B cell (primary cell): ENCODE measurements around the gene CD164. TPM values are rescaled to one million over a fixed set of nuclear protein-coding genes. Genes with fewer than 3 reads are reported as not detected.

Experiments
- ATAC-seq: fragments of 200-7000 bp; cut with Tn5 transposase; one replicate; pipeline ENCODE4 v1.10.0; 2021; ENCODE audit warnings: low read depth, mild to moderate bottlenecking, moderate number of reproducible peaks, moderate library complexity
- CTCF ChIA-PET: fragments of 350-600 bp; sonication (Branson Sonifier 250); formaldehyde crosslinking; loops from one replicate; lab custom pipeline; 2021; ENCODE audit warnings: antibody characterized with exemption, inconsistent platforms; lab: Charles Lee
- POLR2A ChIA-PET: fragments of 350-600 bp; sonication (Branson Sonifier 250); formaldehyde crosslinking; loops from one replicate; lab custom pipeline; 2021; ENCODE audit warnings: antibody characterized with exemption; lab: Charles Lee
- DNase-seq: peaks from one replicate; pipeline ENCODE4 v3.0.0; 2013
- H2AFZ ChIP-seq: 2 replicates; pipeline ENCODE4 v1.6.1; 2012; ENCODE audit warnings: mild to moderate bottlenecking, low read depth, low read length; ENCODE audit not compliant: insufficient read depth, poor library complexity, severe bottlenecking
- H3K27ac ChIP-seq, 2 donors: 1 replicate in 1 of 2; 2 replicates in 1 of 2; pipeline ENCODE4 v1.5.1; 2012 to 2013; ENCODE audit warnings: low read length in 2 of 2, mild to moderate bottlenecking in 2 of 2, moderate library complexity in 1 of 2
- H3K27me3 ChIP-seq, 4 experiments: fragments of 200-600 bp in 1 of 4; sonication (generic) in 1 of 4; replicated peaks in 1 of 4; 1 replicate in 2 of 4; 2 replicates in 2 of 4; pipeline versions ENCODE4 v1.6.1 to v1.7.0; 2013 to 2016; ENCODE audit warnings: low read length in 3 of 4, mild to moderate bottlenecking in 2 of 4, mixed read lengths in 1 of 4, moderate library complexity in 1 of 4; ENCODE audit not compliant: insufficient read depth in 4 of 4, control insufficient read depth in 3 of 4; ENCODE audit errors: control extremely low read depth in 1 of 4
- H3K36me3 ChIP-seq, 2 experiments: replicated peaks in 1 of 2; 1 replicate in 1 of 2; 2 replicates in 1 of 2; pipeline versions ENCODE4 v1.6.1 to v1.7.1; 2013; ENCODE audit warnings: low read length in 1 of 2; ENCODE audit not compliant: insufficient read depth in 2 of 2, control insufficient read depth in 1 of 2; ENCODE audit errors: control extremely low read depth in 1 of 2, extremely low read depth in 1 of 2
- H3K4me1 ChIP-seq, 2 donors: fragments of 200-600 bp in 1 of 2; sonication (generic) in 1 of 2; 1 replicate in 1 of 2; 2 replicates in 1 of 2; pipeline versions ENCODE4 v1.5.1 to v1.6.1; 2013 to 2017; ENCODE audit warnings: low read length in 2 of 2; ENCODE audit not compliant: control insufficient read depth in 2 of 2, insufficient read depth in 2 of 2
- H3K4me2 ChIP-seq: replicated peaks from 2 replicates; pipeline ENCODE3; 2012; ENCODE audit warnings: mild to moderate bottlenecking, low read depth, low read length; ENCODE audit not compliant: poor library complexity, severe bottlenecking
- H3K4me3 ChIP-seq, 5 experiments: fragments of 200-600 bp in 1 of 5; sonication (generic) in 1 of 5; 1 replicate in 3 of 5; 2 replicates in 2 of 5; pipeline versions ENCODE4 v1.5.1 to v1.7.0; 2011 to 2016; ENCODE audit warnings: low read length in 4 of 5, mild to moderate bottlenecking in 4 of 5, low read depth in 2 of 5, control low read depth in 1 of 5, moderate library complexity in 1 of 5; ENCODE audit not compliant: insufficient read depth in 1 of 5; ENCODE audit errors: control extremely low read depth in 1 of 5, extremely low read depth in 1 of 5
- H3K79me2 ChIP-seq: fragments of 200-600 bp; sonication (generic); one replicate; pipeline ENCODE4 v1.6.0; 2016; ENCODE audit warnings: low read length; ENCODE audit not compliant: control insufficient read depth, insufficient read depth
- H3K9ac ChIP-seq: fragments of 200-600 bp; sonication (generic); 2 replicates; pipeline ENCODE4 v1.6.1; 2017; ENCODE audit warnings: mild to moderate bottlenecking, low read length, moderate library complexity
- H3K9me3 ChIP-seq, 3 donors: one replicate each; pipeline versions ENCODE4 v1.6.1 to v1.7.1; 2013; ENCODE audit warnings: low read length in 2 of 3; ENCODE audit not compliant: control insufficient read depth in 2 of 3, insufficient read depth in 1 of 3; ENCODE audit errors: control extremely low read depth in 1 of 3
- H4K20me1 ChIP-seq: 2 replicates; pipeline ENCODE4 v1.6.0; 2012; ENCODE audit warnings: mild to moderate bottlenecking, low read length; ENCODE audit not compliant: insufficient read depth, control insufficient read depth, poor library complexity, severe bottlenecking
- H3K27ac Mint-ChIP-seq: one replicate; pipeline ENCODE4 v1.8.0; 2021; ENCODE audit warnings: mixed read lengths
- H3K27me3 Mint-ChIP-seq: one replicate; pipeline ENCODE4 v1.8.0; 2021; ENCODE audit warnings: mixed read lengths
- H3K4me1 Mint-ChIP-seq: one replicate; pipeline ENCODE4 v1.8.0; 2021; ENCODE audit warnings: mixed read lengths
- H3K4me3 Mint-ChIP-seq: one replicate; pipeline ENCODE4 v1.8.0; 2021; ENCODE audit warnings: mixed read lengths
- H3K9me3 Mint-ChIP-seq: one replicate; pipeline ENCODE4 v1.8.0; 2022; ENCODE audit warnings: mixed read lengths; ENCODE audit not compliant: insufficient read depth
- EZH2 ChIP-seq: IDR thresholded peaks from 2 replicates; pipeline ENCODE4 v1.6.1; 2012; ENCODE audit warnings: borderline replicate concordance, low read depth, mild to moderate bottlenecking, moderate library complexity, low read length; ENCODE audit not compliant: insufficient read depth, poor library complexity, severe bottlenecking
- WGBS: methylation state at CpG from one replicate; pipeline ENCODE4 v1.1.5; 2013; ENCODE audit warnings: missing lambda C conversion rate; ENCODE audit not compliant: insufficient coverage; 5-methylcytosine and 5-hydroxymethylcytosine counted together
- intact Hi-C: fragments of 100-400 bp; cut with micrococcal nuclease; formaldehyde crosslinking; loops from one replicate; pipeline ENCODE4 v1.10.0; 2022
- polyA minus RNA-seq: library from RNA; depleted of rRNA, polyadenylated mRNA; stranded (reverse); fragments of >200 nt; gene quantifications from 2 replicates; pipeline ENCODE4 v1.2.3, GENCODE V29; 2012
- polyA plus RNA-seq: library from polyadenylated mRNA; depleted of rRNA; stranded (reverse); fragments of >200 nt; gene quantifications from 2 replicates; pipeline ENCODE4 v1.2.3, GENCODE V29; 2012
- total RNA-seq, 2 donors: library from RNA; stranded (reverse); fragments of 120-200 nt in 1 of 2; gene quantifications; 1 replicate in 1 of 2; 2 replicates in 1 of 2; pipeline versions ENCODE4 v1.2.3 to v1.2.4, GENCODE V29; 2013 to 2022
- TF ChIP-seq, protein P1 (sequence below): fragments of 200-600 bp; IDR thresholded peaks from one replicate; pipeline ENCODE4 v1.8.0; 2022; ENCODE audit warnings: antibody characterized with exemption, mild to moderate bottlenecking

CD164 gene
- 170 and 184 TPM in 2 replicates for total RNA-seq
- total RNA-seq (2013): 236 TPM
- 63.4 and 108 TPM in 2 replicates for polyA plus RNA-seq
- 161 and 187 TPM in 2 replicates for polyA minus RNA-seq

DNA sequence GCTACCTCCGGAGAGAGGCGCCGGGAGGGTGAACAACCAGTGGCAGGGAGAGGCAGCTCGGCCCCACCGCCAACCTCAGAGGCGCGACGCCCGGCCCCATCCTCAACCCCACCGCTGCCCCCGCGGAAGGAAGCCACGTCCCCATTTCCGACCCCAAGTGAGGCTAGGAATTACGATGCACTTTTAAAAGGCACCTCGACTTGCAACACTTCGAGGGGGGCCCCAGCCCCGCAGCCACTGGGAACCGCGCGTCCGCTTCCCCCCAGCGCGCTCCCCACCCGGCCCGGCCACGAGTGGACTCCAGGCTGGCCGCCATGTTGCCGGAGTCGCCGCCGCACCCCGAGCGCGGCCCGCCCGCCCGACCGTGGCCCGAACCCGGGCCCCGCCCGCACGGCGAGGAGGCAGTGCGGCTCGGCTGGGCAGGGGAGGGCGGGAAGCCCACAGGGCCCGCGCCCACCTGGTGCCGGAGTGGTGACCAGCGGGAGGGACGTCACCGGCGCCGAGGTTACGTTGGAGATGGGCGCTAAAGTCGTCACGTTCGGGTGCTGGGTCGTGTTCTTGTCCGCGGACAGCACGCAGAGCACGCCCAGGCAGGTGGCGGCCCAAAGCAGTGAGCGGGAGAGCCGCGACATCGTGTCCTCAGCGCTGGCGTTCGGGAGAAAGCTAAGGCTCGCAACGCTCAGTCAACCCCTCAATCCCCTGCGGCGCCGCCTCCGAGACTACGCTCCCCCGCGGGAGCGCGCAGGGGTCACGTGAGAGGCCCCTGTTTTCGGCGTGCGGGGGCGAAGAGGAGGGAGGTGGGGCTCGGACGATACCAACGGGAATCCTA is at the start of gene CD164:
Gene CD164 (minus strand): TSS at position 721 of the 829 bp plus-strand sequence. CDS start 89 bp downstream, at position 632.
- CTCF ChIA-PET: interaction anchor here (1.1 to 7.1 kb wide), 22 partner anchors 8 to 1433 kb away, joined by 3 to 124 read pairs (median 7); partner anchors contain the start of genes AK9, CDK19, CEP57L1 and FIG4
- H3K27me3 Mint-ChIP-seq: no peaks in the 10 kb centered on the region
- Histone ChIP-seq H4K20me1 (peaks cover 41% of the 10 kb centered on the region), H3K36me3 (peaks cover 1 to 22% of the 10 kb centered on the region in 2 experiments), H3K4me1 (peaks cover 42 to 44% of the 10 kb centered on the region in 2 donors), H3K4me2 (peak within 1 kb of the TSS; percentile 82), H3K27ac (peak within 1 kb of the TSS; percentile 94 to 97), H3K9ac (peak within 1 kb of the TSS; percentile 96), H2AFZ (peak within 1 kb of the TSS; percentile 86), H3K27me3 (no peaks in the 10 kb centered on the region), H3K9me3 (no peaks in the 10 kb centered on the region), H3K4me3 (peak within 1 kb of the TSS; percentile 87 to 99 (median 94)), H3K79me2 (peaks cover 53% of the 10 kb centered on the region)
- peak within 1 kb of the TSS; percentile 100 for H3K27ac Mint-ChIP-seq
- H3K9me3 Mint-ChIP-seq: no peaks in the 10 kb centered on the region
- DNase-seq (no peak), ATAC-seq (peak; percentile 64)
- POLR2A ChIA-PET: interaction anchor here (0.8 to 2.7 kb wide), 12 partner anchors 8 to 1433 kb away, joined by 3 to 34 read pairs (median 5); partner anchors contain the start of genes AK9, CDK19, FIG4 and MICAL1
- peaks cover 47% of the 10 kb centered on the region for H3K4me1 Mint-ChIP-seq
- WGBS: under 1% methylated on average over 88 of the region's 93 CpGs
- intact Hi-C loops: loop anchor here (1.0 to 5.0 kb wide), 9 partner anchors 265 to 1600 kb away; partner anchors contain the start of genes ARMC2, CEP57L1, RPF2 and SEC63
- TF ChIP-seq EZH2: no peak
- TF ChIP-seq, protein P1, sequence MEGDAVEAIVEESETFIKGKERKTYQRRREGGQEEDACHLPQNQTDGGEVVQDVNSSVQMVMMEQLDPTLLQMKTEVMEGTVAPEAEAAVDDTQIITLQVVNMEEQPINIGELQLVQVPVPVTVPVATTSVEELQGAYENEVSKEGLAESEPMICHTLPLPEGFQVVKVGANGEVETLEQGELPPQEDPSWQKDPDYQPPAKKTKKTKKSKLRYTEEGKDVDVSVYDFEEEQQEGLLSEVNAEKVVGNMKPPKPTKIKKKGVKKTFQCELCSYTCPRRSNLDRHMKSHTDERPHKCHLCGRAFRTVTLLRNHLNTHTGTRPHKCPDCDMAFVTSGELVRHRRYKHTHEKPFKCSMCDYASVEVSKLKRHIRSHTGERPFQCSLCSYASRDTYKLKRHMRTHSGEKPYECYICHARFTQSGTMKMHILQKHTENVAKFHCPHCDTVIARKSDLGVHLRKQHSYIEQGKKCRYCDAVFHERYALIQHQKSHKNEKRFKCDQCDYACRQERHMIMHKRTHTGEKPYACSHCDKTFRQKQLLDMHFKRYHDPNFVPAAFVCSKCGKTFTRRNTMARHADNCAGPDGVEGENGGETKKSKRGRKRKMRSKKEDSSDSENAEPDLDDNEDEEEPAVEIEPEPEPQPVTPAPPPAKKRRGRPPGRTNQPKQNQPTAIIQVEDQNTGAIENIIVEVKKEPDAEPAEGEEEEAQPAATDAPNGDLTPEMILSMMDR: no peak
- peak within 1 kb of the TSS; percentile 94 for H3K4me3 Mint-ChIP-seq

DNA sequence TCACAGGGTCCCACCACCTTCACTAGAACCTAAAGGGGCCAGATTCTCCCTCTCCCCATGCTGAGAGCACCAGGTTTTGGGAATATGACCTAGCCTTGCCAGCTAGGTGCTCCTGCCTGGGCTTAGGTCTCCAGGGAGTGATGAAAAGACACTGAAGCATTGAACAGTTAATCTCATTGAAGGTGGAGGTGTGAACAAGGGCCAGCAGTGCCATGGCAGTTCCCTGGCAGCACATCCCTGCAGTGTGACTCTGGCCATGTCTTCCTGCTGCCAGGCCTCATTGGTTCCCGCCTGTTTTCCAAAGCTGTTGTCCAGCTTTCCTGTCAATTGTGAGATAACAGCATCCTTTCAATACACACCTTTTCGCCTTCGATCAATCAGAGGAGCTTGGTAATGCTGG is 47.2 kb upstream of the CD164 start:
- Mint-ChIP-seq H3K27ac (no peak overlapping the region), H3K4me1 (peaks cover 2% of the 10 kb centered on the region), H3K9me3 (no peaks in the 10 kb centered on the region), H3K4me3 (no peak overlapping the region), H3K27me3 (no peaks in the 10 kb centered on the region)
- TF ChIP-seq EZH2: no peak
- TF ChIP-seq, protein P1: no peak
- WGBS: 97% methylated on average over 3 of the region's 3 CpGs
- no peak for ATAC-seq
- Histone ChIP-seq H3K36me3 (no peaks in the 10 kb centered on the region), H2AFZ (no peak overlapping the region), H3K27me3 (no peaks in the 10 kb centered on the region), H3K4me3 (no peak overlapping the region), H3K4me2 (no peak overlapping the region), H3K9me3 (no peaks in the 10 kb centered on the region), H3K27ac (no peak overlapping the region), H4K20me1 (no peaks in the 10 kb centered on the region), H3K9ac (no peak overlapping the region), H3K4me1 (no peaks in the 10 kb centered on the region), H3K79me2 (no peaks in the 10 kb centered on the region)
- ChIA-PET POLR2A (no interaction called here), CTCF (no interaction called here)
- intact Hi-C loops: no loop called here
- DNase-seq: no peak
